ENCODE measurements around the gene KRTAP21-1. TPM values are rescaled to one million over a fixed set of nuclear protein-coding genes. Genes with fewer than 3 reads are reported as not detected.
"Not testable (repeated sequence)": the region's sequence is repeated elsewhere in the genome, so short reads cannot be mapped to it uniquely, and the experiment has no call there.

KRTAP21-1 gene
- total RNA-seq (not detected), polyA plus RNA-seq (ENCODE audit: insufficient read length in 2 of 2) (not detected)
- long read RNA-seq, donor 1, result 0 reads
- long read RNA-seq, donor 2, result 0 reads
- long read RNA-seq, donor 3, result 0 reads
- long read RNA-seq, donor 4, result 0 reads

- H3K27ac ChIP-seq (ENCODE audit: low read depth, low read length); H3K27me3 ChIP-seq (ENCODE audit: control insufficient read depth, insufficient read depth, low read length); H3K9me3 ChIP-seq (ENCODE audit: control insufficient read depth, insufficient read depth, low read length); H3K4me1 ChIP-seq (ENCODE audit: control insufficient read depth, insufficient read depth, low read length); H3K4me3 ChIP-seq (ENCODE audit: low read depth, low read length); DNase-seq (ENCODE audit: low read depth in 4 of 6, low spot score in 6 of 6); H3K36me3 ChIP-seq (ENCODE audit: control insufficient read depth, insufficient read depth, low read length): not testable (repeated sequence)
- no CpG with 5 or more reads among the region's 2 CpGs for WGBS (ENCODE audit: insufficient coverage)
Measured at GRCh38 chr21:30755328-30755727, at the start of gene KRTAP21-1. TSS of gene KRTAP21-1 (minus strand) at chr21:30755428. CDS start at chr21:30755378, 50 bp downstream.

DNA sequence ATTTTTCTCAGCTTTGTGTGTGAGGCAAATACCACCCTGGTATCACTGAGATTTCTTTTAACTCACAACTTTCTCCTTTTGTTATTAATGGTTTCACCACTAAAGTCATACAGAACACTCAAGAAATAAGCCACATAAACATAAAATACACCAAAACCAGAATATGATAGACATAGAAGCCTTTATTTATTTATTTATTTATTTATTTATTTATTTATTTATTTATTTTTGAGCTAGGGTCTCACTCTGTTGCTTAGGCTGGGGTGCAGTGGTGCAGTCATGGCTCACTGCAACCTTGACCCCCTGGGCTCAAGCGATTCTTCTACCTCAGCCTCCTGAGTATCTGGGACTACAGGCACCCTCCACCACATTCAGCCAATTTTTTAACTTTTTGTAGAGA lies 45.4 kb upstream of the KRTAP21-1 start:
- Histone ChIP-seq H3K27ac (ENCODE audit: low read depth, low read length) (no peak overlapping the region), H3K4me3 (ENCODE audit: low read depth, low read length) (no peak overlapping the region), H3K27me3 (ENCODE audit: control insufficient read depth, insufficient read depth, low read length) (no peaks in the 10 kb centered on the region), H3K36me3 (ENCODE audit: control insufficient read depth, insufficient read depth, low read length) (no peaks in the 10 kb centered on the region), H3K9me3 (ENCODE audit: control insufficient read depth, insufficient read depth, low read length) (no peaks in the 10 kb centered on the region), H3K4me1 (ENCODE audit: control insufficient read depth, insufficient read depth, low read length) (no peaks in the 10 kb centered on the region)
- DNase-seq (ENCODE audit: low read depth in 4 of 6, low spot score in 6 of 6), result no peak
- WGBS (ENCODE audit: insufficient coverage), result 100% methylated on average over 1 of the region's 1 CpG

- Histone ChIP-seq H3K36me3 (ENCODE audit: control insufficient read depth, insufficient read depth, low read length) (no peaks in the 10 kb centered on the region), H3K27ac (ENCODE audit: low read depth, low read length) (no peak overlapping the region), H3K4me1 (ENCODE audit: control insufficient read depth, insufficient read depth, low read length) (no peaks in the 10 kb centered on the region), H3K9me3 (ENCODE audit: control insufficient read depth, insufficient read depth, low read length) (no peaks in the 10 kb centered on the region), H3K4me3 (ENCODE audit: low read depth, low read length) (no peak overlapping the region), H3K27me3 (ENCODE audit: control insufficient read depth, insufficient read depth, low read length) (no peaks in the 10 kb centered on the region)
- 67% methylated on average over 1 of the region's 2 CpGs for WGBS (ENCODE audit: insufficient coverage)
- no peak for DNase-seq (ENCODE audit: low read depth in 4 of 6, low spot score in 6 of 6)
Measured at GRCh38 chr21:30793581-30794314, 38.5 kb upstream of the KRTAP21-1 start.

GRCh38 chr21:30779249-30779648 lies 24.0 kb upstream of the KRTAP21-1 start:
- H3K27ac ChIP-seq (ENCODE audit: low read depth, low read length), result no peak overlapping the region
- no peaks in the 10 kb centered on the region for H3K27me3 ChIP-seq (ENCODE audit: control insufficient read depth, insufficient read depth, low read length)
- peak in 1 of 6 donors; percentile 67 for DNase-seq (ENCODE audit: low read depth in 4 of 6, low spot score in 6 of 6)
- H3K36me3 ChIP-seq (ENCODE audit: control insufficient read depth, insufficient read depth, low read length), result no peaks in the 10 kb centered on the region
- no peaks in the 10 kb centered on the region for H3K4me1 ChIP-seq (ENCODE audit: control insufficient read depth, insufficient read depth, low read length)
- no CpG with 5 or more reads among the region's 1 CpG for WGBS (ENCODE audit: insufficient coverage)
- H3K9me3 ChIP-seq (ENCODE audit: control insufficient read depth, insufficient read depth, low read length), result no peaks in the 10 kb centered on the region
- no peak overlapping the region for H3K4me3 ChIP-seq (ENCODE audit: low read depth, low read length)

GRCh38 chr21:30769724-30770431 lies 14.7 kb upstream of the KRTAP21-1 start:
- no peak overlapping the region for H3K4me3 ChIP-seq (ENCODE audit: low read depth, low read length)
- H3K9me3 ChIP-seq (ENCODE audit: control insufficient read depth, insufficient read depth, low read length), result no peaks in the 10 kb centered on the region
- no peaks in the 10 kb centered on the region for H3K4me1 ChIP-seq (ENCODE audit: control insufficient read depth, insufficient read depth, low read length)
- WGBS (ENCODE audit: insufficient coverage), result no CpG with 5 or more reads among the region's 4 CpGs
- no peaks in the 10 kb centered on the region for H3K36me3 ChIP-seq (ENCODE audit: control insufficient read depth, insufficient read depth, low read length)
- no peak overlapping the region for H3K27ac ChIP-seq (ENCODE audit: low read depth, low read length)
- DNase-seq (ENCODE audit: low read depth in 4 of 6, low spot score in 6 of 6), result no peak
- H3K27me3 ChIP-seq (ENCODE audit: control insufficient read depth, insufficient read depth, low read length), result no peaks in the 10 kb centered on the region

GRCh38 chr21:30760776-30761175 lies 5.5 kb upstream of the KRTAP21-1 start:
- Histone ChIP-seq H3K27me3 (ENCODE audit: control insufficient read depth, insufficient read depth, low read length) (no peaks in the 10 kb centered on the region), H3K4me1 (ENCODE audit: control insufficient read depth, insufficient read depth, low read length) (no peaks in the 10 kb centered on the region), H3K4me3 (ENCODE audit: low read depth, low read length) (no peak overlapping the region), H3K36me3 (ENCODE audit: control insufficient read depth, insufficient read depth, low read length) (no peaks in the 10 kb centered on the region), H3K9me3 (ENCODE audit: control insufficient read depth, insufficient read depth, low read length) (no peaks in the 10 kb centered on the region), H3K27ac (ENCODE audit: low read depth, low read length) (no peak overlapping the region)
- DNase-seq (ENCODE audit: low read depth in 4 of 6, low spot score in 6 of 6), result no peak
- 75% methylated on average over 1 of the region's 2 CpGs for WGBS (ENCODE audit: insufficient coverage)

DNA sequence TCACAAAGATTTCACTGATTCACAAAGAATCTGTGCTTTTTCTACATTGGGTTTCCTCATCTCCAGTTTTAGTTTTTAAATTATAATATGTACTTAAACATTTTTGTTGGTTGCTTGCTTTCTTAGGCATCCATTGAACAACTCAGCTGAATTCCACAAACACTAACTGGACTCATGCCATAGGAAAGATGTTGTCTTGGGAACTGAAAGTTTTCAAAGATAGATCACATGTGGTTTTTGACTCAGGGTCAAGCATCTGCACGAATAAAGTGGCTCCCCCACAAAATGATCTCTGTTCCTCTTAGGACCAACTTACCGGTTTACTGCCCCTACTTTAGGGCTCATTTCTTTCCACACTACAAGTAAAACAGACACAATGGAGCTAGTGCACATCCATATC lies 3.1 kb upstream of the KRTAP21-1 start:
- Histone ChIP-seq H3K4me1 (ENCODE audit: control insufficient read depth, insufficient read depth, low read length) (no peaks in the 10 kb centered on the region), H3K4me3 (ENCODE audit: low read depth, low read length) (no peak overlapping the region), H3K36me3 (ENCODE audit: control insufficient read depth, insufficient read depth, low read length) (no peaks in the 10 kb centered on the region), H3K27ac (ENCODE audit: low read depth, low read length) (no peak overlapping the region), H3K9me3 (ENCODE audit: control insufficient read depth, insufficient read depth, low read length) (no peaks in the 10 kb centered on the region), H3K27me3 (ENCODE audit: control insufficient read depth, insufficient read depth, low read length) (no peaks in the 10 kb centered on the region)
- WGBS (ENCODE audit: insufficient coverage), result 50% methylated on average over 1 of the region's 2 CpGs
- DNase-seq (ENCODE audit: low read depth in 4 of 6, low spot score in 6 of 6), result peak in 1 of 6 donors; percentile 10

- H3K36me3 ChIP-seq (ENCODE audit: control insufficient read depth, insufficient read depth, low read length), result no peaks in the 10 kb centered on the region
- H3K9me3 ChIP-seq (ENCODE audit: control insufficient read depth, insufficient read depth, low read length), result no peaks in the 10 kb centered on the region
- no peak within 1 kb of the TSS for H3K27ac ChIP-seq (ENCODE audit: low read depth, low read length)
- H3K27me3 ChIP-seq (ENCODE audit: control insufficient read depth, insufficient read depth, low read length), result no peaks in the 10 kb centered on the region
- no peaks in the 10 kb centered on the region for H3K4me1 ChIP-seq (ENCODE audit: control insufficient read depth, insufficient read depth, low read length)
- no peak within 1 kb of the TSS for H3K4me3 ChIP-seq (ENCODE audit: low read depth, low read length)
- DNase-seq (ENCODE audit: low read depth in 4 of 6, low spot score in 6 of 6), result no peak
Measured at GRCh38 chr21:30747159-30747558, 8.1 kb downstream of the KRTAP21-1 start, which contains the start of gene KRTAP21-2. TSS of gene KRTAP21-2 (minus strand) at chr21:30747259. CDS start at chr21:30747202, 57 bp downstream.

DNA sequence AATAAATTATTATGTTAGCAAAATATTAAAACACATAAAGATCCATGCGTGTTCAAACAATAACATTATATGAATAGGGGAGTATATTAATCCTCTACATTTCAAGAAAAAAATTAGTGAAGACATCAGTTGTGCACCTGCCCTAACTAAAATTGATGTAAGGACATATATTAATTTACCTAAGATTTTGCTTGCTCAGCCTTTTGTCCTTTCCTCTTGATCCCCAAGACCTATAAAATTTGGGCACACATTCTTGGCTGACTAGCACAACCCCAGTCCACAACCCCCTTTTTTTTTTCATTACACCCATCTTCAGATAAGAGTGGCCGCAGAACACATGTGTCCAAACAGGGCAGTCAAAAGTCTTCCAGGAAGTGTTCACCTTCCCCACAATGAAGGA lies 14.8 kb downstream of the KRTAP21-1 start:
- Histone ChIP-seq H3K27me3 (ENCODE audit: control insufficient read depth, insufficient read depth, low read length) (no peaks in the 10 kb centered on the region), H3K4me1 (ENCODE audit: control insufficient read depth, insufficient read depth, low read length) (no peaks in the 10 kb centered on the region), H3K27ac (ENCODE audit: low read depth, low read length) (no peak overlapping the region), H3K4me3 (ENCODE audit: low read depth, low read length) (no peak overlapping the region), H3K9me3 (ENCODE audit: control insufficient read depth, insufficient read depth, low read length) (no peaks in the 10 kb centered on the region), H3K36me3 (ENCODE audit: control insufficient read depth, insufficient read depth, low read length) (no peaks in the 10 kb centered on the region)
- 80% methylated on average over 1 of the region's 2 CpGs for WGBS (ENCODE audit: insufficient coverage)
- no peak for DNase-seq (ENCODE audit: low read depth in 4 of 6, low spot score in 6 of 6)

- DNase-seq (ENCODE audit: low read depth in 4 of 6, low spot score in 6 of 6), result peak in 1 of 6 donors; percentile 12
- WGBS (ENCODE audit: insufficient coverage), result no CpG with 5 or more reads among the region's 1 CpG
- H3K4me1 ChIP-seq (ENCODE audit: control insufficient read depth, insufficient read depth, low read length), result no peaks in the 10 kb centered on the region
Measured at GRCh38 chr21:30733026-30733425, 22.2 kb downstream of the KRTAP21-1 start.

More at GRCh38 chr21:30733026-30733425, 22.2 kb downstream of the KRTAP21-1 start:
- no peaks in the 10 kb centered on the region for H3K27me3 ChIP-seq (ENCODE audit: control insufficient read depth, insufficient read depth, low read length)
- H3K36me3 ChIP-seq (ENCODE audit: control insufficient read depth, insufficient read depth, low read length), result no peaks in the 10 kb centered on the region
- H3K9me3 ChIP-seq (ENCODE audit: control insufficient read depth, insufficient read depth, low read length), result no peaks in the 10 kb centered on the region
- H3K4me3 ChIP-seq (ENCODE audit: low read depth, low read length), result no peak overlapping the region
- H3K27ac ChIP-seq (ENCODE audit: low read depth, low read length), result no peak overlapping the region
